Smooth muscle cell (in vitro differentiated cells): ENCODE results near the gene ASAH2B. TPM values are rescaled to one million over a fixed set of nuclear protein-coding genes. Genes with fewer than 3 reads are reported as not detected.
A peak's percentile ranks its signal among the peaks of the same experiment; 100 is the strongest.
"Not testable (repeated sequence)": the region's sequence is repeated elsewhere in the genome, so short reads cannot be mapped to it uniquely, and the experiment has no call there.

Source experiments
- DNase-seq: peaks from one replicate; lab custom pipeline; 2025; ENCODE audit not compliant: unreplicated experiment; lab: John Stamatoyannopoulos, UW
- H2AFZ ChIP-seq: fragments of 200-600 bp; sonication (generic); 2 replicates; pipeline ENCODE4 v1.6.0; 2016; ENCODE audit warnings: antibody characterized with exemption, low read depth, mild to moderate bottlenecking
- H3F3A ChIP-seq: fragments of 200-600 bp; sonication (generic); 2 replicates; pipeline ENCODE4 v1.6.0; 2017; ENCODE audit warnings: antibody characterized with exemption, low read depth
- H3K27ac ChIP-seq: fragments of 200-600 bp; sonication (generic); 2 replicates; pipeline ENCODE4 v1.5.1; 2016; ENCODE audit warnings: low read depth, mild to moderate bottlenecking
- H3K27me3 ChIP-seq: fragments of 200-600 bp; sonication (generic); 2 replicates; pipeline ENCODE4 v1.6.1; 2016; ENCODE audit warnings: low read depth, mild to moderate bottlenecking
- H3K36me3 ChIP-seq: fragments of 200-600 bp; sonication (generic); 2 replicates; pipeline ENCODE4 v1.5.1; 2016; ENCODE audit warnings: low read depth
- H3K4me1 ChIP-seq: fragments of 200-600 bp; sonication (generic); 2 replicates; pipeline ENCODE4 v1.5.1; 2016; ENCODE audit warnings: low read depth
- H3K4me2 ChIP-seq: fragments of 200-600 bp; sonication (generic); 2 replicates; pipeline ENCODE4 v1.6.0; 2016; ENCODE audit warnings: mild to moderate bottlenecking
- H3K4me3 ChIP-seq: fragments of 200-600 bp; sonication (generic); 2 replicates; pipeline ENCODE4 v1.5.1; 2016; ENCODE audit warnings: mild to moderate bottlenecking
- H3K79me2 ChIP-seq: fragments of 200-600 bp; sonication (generic); 2 replicates; pipeline ENCODE4 v1.6.0; 2016; ENCODE audit warnings: low read depth, mild to moderate bottlenecking
- H3K9ac ChIP-seq: fragments of 200-600 bp; sonication (generic); 2 replicates; pipeline ENCODE4 v1.6.0; 2016; ENCODE audit warnings: low read depth
- H3K9me3 ChIP-seq: fragments of 200-600 bp; sonication (generic); replicated peaks from 2 replicates; pipeline ENCODE4 v1.5.1; 2016; ENCODE audit warnings: low read depth
- H4K20me1 ChIP-seq: fragments of 200-600 bp; sonication (generic); 2 replicates; pipeline ENCODE4 v1.6.0; 2016; ENCODE audit warnings: low read depth
- CTCF ChIP-seq: fragments of 200-600 bp; sonication (generic); IDR thresholded peaks from 2 replicates; pipeline ENCODE4 v1.5.1; 2017; ENCODE audit warnings: borderline replicate concordance, mild to moderate bottlenecking, antibody characterized with exemption; ENCODE audit not compliant: insufficient read depth, poor library complexity, severe bottlenecking
- WGBS: methylation state at CpG from one replicate; pipeline ENCODE4 v1.1.7; 2016; ENCODE audit warnings: low lambda C conversion rate; 5-methylcytosine and 5-hydroxymethylcytosine counted together
- polyA plus RNA-seq: library from polyadenylated mRNA; unstranded; fragments of >200 nt; fragmentation: Nextera tagmentation; extraction: Ambion mirVana; gene quantifications from 2 replicates; pipeline ENCODE4 v1.2.1, GENCODE V29; 2016
- total RNA-seq: library from RNA; depleted of rRNA; stranded (reverse); fragments of >200 nt; gene quantifications from 2 replicates; pipeline ENCODE4 v1.2.3, GENCODE V29; 2014

ASAH2B gene
- total and polyA plus RNA-seq, 2 experiments from 2014 or later, result 3.1 to 4.5 TPM

GRCh38 chr10:50782017-50782416, 42.3 kb downstream of the ASAH2B start:
- H3K4me3 ChIP-seq, H3F3A ChIP-seq, H3K36me3 ChIP-seq, DNase-seq, H3K4me1 ChIP-seq, H3K9ac ChIP-seq, H3K27me3 ChIP-seq, H4K20me1 ChIP-seq, H3K79me2 ChIP-seq, H2AFZ ChIP-seq, H3K9me3 ChIP-seq, H3K27ac ChIP-seq, H3K4me2 ChIP-seq: not testable (repeated sequence)

- H3F3A ChIP-seq, H3K36me3 ChIP-seq, DNase-seq, H3K79me2 ChIP-seq, H3K27me3 ChIP-seq, H3K9me3 ChIP-seq, H4K20me1 ChIP-seq, H3K27ac ChIP-seq, H3K9ac ChIP-seq, H2AFZ ChIP-seq, H3K4me1 ChIP-seq, H3K4me2 ChIP-seq, H3K4me3 ChIP-seq: not testable (repeated sequence)
- 50% methylated on average over 5 of the region's 5 CpGs for WGBS
These were observed 48.2 kb downstream of the ASAH2B start for GRCh38 chr10:50787962-50788361.

GRCh38 chr10:50788951-50789945, 49.5 kb downstream of the ASAH2B start:
- Histone ChIP-seq H3K4me2 (no peak overlapping the region), H3K27me3 (no peaks in the 10 kb centered on the region), H3K4me3 (no peak overlapping the region), H3K9ac (no peak overlapping the region), H3K36me3 (no peaks in the 10 kb centered on the region), H3K9me3 (no peaks in the 10 kb centered on the region), H3F3A (no peaks in the 10 kb centered on the region), H3K79me2 (no peaks in the 10 kb centered on the region), H4K20me1 (no peaks in the 10 kb centered on the region), H3K4me1 (no peaks in the 10 kb centered on the region), H2AFZ (no peak overlapping the region), H3K27ac (no peak overlapping the region)
- no peak for DNase-seq
- WGBS, result 71% methylated on average over 1 of the region's 1 CpG
- TF ChIP-seq CTCF, result peak; percentile 25

GRCh38 chr10:50794490-50794889, 54.8 kb downstream of the ASAH2B start:
- no peaks in the 10 kb centered on the region for H3K9me3 ChIP-seq
- no peaks in the 10 kb centered on the region for H3K79me2 ChIP-seq
- H4K20me1 ChIP-seq, result no peaks in the 10 kb centered on the region
- no peak overlapping the region for H2AFZ ChIP-seq
- no peaks in the 10 kb centered on the region for H3K36me3 ChIP-seq
- no peak for TF ChIP-seq CTCF
- no peaks in the 10 kb centered on the region for H3K27me3 ChIP-seq
- no peaks in the 10 kb centered on the region for H3K4me1 ChIP-seq
- no peak overlapping the region for H3K27ac ChIP-seq
- no peaks in the 10 kb centered on the region for H3F3A ChIP-seq
- H3K4me2 ChIP-seq, result no peak overlapping the region
- H3K9ac ChIP-seq, result no peak overlapping the region
- H3K4me3 ChIP-seq, result no peak overlapping the region
- DNase-seq, result no peak
